Erythroblast (primary cell): ENCODE results near the gene LTBP1.

Experiments
- GATA1 ChIP-seq: IDR thresholded peaks from 2 replicates; pipeline ENCODE4 v1.6.1; 2011; ENCODE audit warnings: low read depth, mild to moderate bottlenecking, control low read depth, low read length, moderate library complexity
- POLR2A ChIP-seq: IDR thresholded peaks from 2 replicates; pipeline ENCODE4 v1.6.1; 2011; ENCODE audit warnings: mild to moderate bottlenecking, low read length

DNA sequence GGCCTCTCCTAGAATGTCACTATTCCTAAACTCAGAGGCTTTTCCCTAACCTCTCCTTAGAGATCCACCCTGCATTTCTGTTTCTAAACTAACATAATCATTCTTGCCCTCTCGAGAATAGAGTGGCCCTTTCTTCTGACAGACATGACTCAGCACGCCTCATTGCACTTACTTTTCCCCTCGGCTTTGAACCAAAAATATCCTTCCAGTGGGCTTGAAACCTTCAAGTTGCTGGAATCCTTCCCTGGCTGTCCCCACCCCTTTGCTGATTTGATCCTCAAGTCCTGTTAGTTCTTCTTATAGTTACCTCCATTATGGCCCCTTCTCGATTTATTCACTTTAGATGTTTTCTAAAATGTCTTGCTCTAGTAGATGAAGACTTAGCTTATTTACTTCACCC is 158.0 kb downstream of the LTBP1 start:
- no peak for TF ChIP-seq POLR2A
- no peak for TF ChIP-seq GATA1
